22Rv1 (cell line): ENCODE measurements around the gene IQGAP2.

Experiments
- H3K27ac ChIP-seq: fragments of 450-650 bp; 2 replicates; pipeline ENCODE4 v1.5.1; 2017
- ZFX ChIP-seq: fragments of 450-650 bp; IDR thresholded peaks from 2 replicates; pipeline ENCODE4 v1.6.1; 2017; ENCODE audit warnings: antibody characterized with exemption, borderline replicate concordance
- TF ChIP-seq, protein P1 (sequence below): fragments of 450-650 bp; IDR thresholded peaks from 2 replicates; pipeline ENCODE4 v1.5.1; 2017; ENCODE audit warnings: mild to moderate bottlenecking

The IQGAP2 gene

DNA sequence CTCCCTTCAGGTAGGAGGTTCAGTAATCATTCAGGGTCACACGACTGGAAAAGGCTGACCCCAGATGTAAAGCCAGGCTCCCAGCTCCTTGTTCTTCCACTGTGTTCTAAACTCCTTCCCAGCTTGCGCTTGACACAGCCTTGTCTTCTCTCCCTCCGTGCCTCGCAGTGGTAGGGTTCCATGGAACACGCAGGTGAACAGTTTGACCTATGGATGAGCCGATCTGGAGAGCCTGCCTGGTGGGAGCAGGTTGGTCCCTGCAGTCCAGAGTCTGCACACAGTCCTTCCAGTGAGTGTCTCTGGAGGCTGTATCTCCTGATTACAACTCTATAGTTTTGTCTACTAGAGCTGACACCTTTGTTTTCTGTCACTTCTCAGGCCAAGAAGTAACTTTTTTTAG is 85.9 kb downstream of the IQGAP2 start:
- H3K27ac ChIP-seq, result no peak overlapping the region

DNA sequence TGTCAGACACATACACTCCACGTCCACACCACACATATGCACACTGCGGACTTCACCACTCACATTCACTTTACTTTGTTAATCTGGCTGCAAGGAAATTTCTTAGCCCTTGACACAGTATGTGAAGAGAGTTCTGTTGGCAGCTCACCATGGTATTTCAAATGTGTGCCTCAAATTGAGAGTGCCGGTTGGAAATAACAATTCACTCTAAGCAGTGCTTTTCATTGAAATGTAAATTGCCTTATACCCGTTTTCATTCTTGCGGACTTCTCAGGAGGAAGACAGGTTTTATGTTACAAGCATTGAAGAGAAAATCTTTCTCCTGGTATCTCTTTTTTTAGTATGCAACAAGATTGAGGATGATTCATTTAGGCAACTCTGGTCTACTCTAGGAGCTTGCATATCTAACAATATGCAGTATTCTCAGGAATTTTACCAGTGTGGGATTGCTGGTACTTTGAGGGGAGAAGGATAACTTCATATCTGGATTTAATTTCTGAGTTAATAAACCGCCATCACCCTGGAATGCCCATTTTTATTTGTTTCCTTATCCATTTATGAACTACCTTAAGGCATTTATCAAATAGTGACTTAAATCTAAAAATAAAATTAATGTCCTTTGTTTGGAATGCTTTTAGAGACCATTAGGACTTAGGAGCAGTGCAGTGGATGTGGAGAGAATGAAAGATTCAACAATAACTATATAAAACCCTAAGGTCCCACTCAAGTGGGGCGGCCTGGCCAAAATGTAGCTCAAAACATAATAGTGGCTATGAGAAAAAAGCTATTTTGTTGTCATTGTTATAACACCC is 87.0 kb downstream of the IQGAP2 start:
- TF ChIP-seq, protein P1, sequence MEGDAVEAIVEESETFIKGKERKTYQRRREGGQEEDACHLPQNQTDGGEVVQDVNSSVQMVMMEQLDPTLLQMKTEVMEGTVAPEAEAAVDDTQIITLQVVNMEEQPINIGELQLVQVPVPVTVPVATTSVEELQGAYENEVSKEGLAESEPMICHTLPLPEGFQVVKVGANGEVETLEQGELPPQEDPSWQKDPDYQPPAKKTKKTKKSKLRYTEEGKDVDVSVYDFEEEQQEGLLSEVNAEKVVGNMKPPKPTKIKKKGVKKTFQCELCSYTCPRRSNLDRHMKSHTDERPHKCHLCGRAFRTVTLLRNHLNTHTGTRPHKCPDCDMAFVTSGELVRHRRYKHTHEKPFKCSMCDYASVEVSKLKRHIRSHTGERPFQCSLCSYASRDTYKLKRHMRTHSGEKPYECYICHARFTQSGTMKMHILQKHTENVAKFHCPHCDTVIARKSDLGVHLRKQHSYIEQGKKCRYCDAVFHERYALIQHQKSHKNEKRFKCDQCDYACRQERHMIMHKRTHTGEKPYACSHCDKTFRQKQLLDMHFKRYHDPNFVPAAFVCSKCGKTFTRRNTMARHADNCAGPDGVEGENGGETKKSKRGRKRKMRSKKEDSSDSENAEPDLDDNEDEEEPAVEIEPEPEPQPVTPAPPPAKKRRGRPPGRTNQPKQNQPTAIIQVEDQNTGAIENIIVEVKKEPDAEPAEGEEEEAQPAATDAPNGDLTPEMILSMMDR, result no peak
- no peak for TF ChIP-seq ZFX
- no peak overlapping the region for H3K27ac ChIP-seq

More for the DNA sequence above, 85.9 kb downstream of the IQGAP2 start:
- TF ChIP-seq, protein P1, result no peak
- TF ChIP-seq ZFX, result no peak

DNA sequence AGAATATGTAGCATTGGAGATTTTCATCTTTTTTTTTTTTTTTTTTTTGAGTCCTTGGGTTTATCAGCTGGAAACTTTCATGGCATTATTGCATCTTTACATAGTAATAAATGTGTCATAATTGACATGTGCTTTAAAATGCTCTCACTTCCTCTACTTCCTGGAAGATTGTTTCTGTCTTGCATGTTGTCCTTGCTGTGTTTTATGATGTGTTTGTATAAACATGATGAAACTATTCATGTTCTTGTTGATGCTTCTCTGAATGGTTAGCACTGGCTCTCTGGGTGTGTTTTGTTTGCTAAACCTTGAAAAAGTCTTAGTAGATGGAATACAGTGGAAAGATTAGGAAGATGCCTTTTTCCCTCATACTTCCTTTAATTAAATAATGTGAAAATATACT is 87.9 kb downstream of the IQGAP2 start:
- H3K27ac ChIP-seq, result no peak overlapping the region
- TF ChIP-seq ZFX, result no peak
- TF ChIP-seq, protein P1, result no peak

DNA sequence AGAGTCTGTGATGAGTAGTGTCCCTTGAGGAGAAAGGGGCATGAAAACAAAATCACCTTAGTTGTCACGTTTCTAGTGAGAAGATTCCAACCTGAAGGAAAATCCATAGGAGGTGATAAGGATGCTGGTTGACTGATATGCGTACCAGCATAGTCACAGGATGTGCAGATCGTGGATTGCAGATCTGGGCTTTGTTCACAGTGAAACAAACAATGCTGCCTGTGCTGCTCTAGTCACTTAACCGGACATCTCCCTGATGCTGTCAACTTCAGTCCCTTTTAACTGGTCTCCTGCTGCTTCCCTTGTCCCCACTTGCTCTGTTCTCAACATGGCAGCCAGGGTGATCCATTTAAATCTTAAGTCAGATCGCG is 89.7 kb downstream of the IQGAP2 start:
- no peak for TF ChIP-seq ZFX
- TF ChIP-seq, protein P1, result no peak

DNA sequence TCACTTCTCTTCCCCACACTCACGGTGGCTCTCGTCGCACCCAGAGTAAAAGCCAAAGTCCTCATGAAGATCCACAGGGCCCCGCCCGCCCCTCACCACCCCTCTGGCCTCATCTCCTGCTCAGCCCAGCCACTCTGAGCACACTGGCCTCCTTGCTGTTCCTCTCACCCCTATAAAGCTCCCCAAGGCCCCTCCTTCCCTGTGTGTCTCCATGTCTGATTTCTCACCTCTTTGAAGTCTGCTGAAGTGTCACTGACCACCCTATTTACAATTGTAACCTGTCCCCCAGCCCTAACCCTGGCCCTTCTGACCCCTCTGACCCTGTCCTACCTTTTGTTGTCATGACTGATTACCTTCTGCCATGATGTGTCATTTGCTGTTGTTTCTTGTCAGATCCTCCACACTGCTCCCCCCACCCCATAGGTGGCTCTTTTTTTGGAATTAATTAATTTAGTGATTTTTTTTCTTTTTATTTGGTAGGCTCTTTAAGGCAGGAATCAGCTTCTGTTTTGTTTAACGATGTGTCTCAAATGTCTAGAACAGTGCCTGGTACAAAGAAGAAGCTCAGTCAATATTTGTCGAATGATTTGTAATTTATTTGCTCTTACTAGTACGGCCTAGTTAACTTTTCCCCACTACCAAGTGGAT is 90.2 kb downstream of the IQGAP2 start:
- H3K27ac ChIP-seq, result no peak overlapping the region
- no peak for TF ChIP-seq ZFX
- TF ChIP-seq, protein P1, result no peak

More for the DNA sequence above, 89.7 kb downstream of the IQGAP2 start:
- no peak overlapping the region for H3K27ac ChIP-seq

DNA sequence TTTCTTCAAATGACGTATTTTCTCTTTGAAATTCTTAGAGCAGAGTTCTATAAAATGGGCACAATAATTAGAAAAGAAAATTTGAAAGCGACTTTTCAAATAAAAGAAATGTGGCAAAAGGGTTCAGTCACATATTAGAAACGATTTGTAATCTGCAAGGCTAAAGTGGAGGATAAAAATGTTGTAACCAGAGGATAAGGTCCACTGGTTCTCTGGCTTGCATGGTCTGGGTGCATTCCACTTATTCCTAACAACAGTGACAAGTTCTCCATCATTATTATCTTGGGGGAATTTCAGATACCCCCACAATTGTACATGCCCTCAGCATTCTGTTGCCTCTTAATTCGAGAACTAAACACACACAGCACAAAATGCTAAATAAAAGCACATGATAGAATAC is 91.1 kb downstream of the IQGAP2 start:
- no peak overlapping the region for H3K27ac ChIP-seq
- TF ChIP-seq ZFX, result no peak
- TF ChIP-seq, protein P1, result no peak

DNA sequence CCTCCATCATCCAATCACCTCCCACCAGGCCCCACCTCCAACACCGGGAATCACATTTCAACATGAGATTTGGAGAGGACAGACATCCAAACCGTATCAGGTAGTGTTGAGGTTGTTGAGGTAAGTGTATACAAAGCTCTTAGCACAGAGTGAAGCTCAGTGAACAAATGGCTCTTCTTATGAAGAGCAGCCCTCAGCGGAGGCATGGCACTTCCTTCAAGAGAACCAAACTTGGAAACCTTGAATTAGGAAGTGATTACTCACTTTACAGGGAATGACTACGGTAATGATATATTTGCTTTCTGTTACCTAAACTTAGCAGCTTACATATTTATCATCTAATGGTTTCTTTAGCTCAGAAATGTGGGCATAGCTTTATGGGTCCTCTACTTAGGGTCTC is 92.8 kb downstream of the IQGAP2 start:
- TF ChIP-seq, protein P1, result no peak
- TF ChIP-seq ZFX, result no peak

More for the DNA sequence above, 92.8 kb downstream of the IQGAP2 start:
- no peak overlapping the region for H3K27ac ChIP-seq
